Skeletal muscle satellite cell (primary cell): Measurements from ENCODE around the gene MYO5B.
"Not testable (repeated sequence)": the region's sequence is repeated elsewhere in the genome, so short reads cannot be mapped to it uniquely, and the experiment has no call there.

Experiments
- H3K27me3 ChIP-seq: 2 replicates; pipeline ENCODE4 v1.7.0; 2013; ENCODE audit warnings: low read length; ENCODE audit not compliant: control insufficient read depth, insufficient read depth
- H3K36me3 ChIP-seq: 2 replicates; pipeline ENCODE4 v1.7.0; 2013; ENCODE audit warnings: mild to moderate bottlenecking, control low read depth, low read length; ENCODE audit not compliant: insufficient read depth
- H3K4me1 ChIP-seq: 2 replicates; pipeline ENCODE4 v1.7.0; 2013; ENCODE audit warnings: low read length; ENCODE audit not compliant: control insufficient read depth, insufficient read depth
- H3K4me2 ChIP-seq: 2 replicates; pipeline ENCODE4 v1.7.0; 2013; ENCODE audit warnings: mild to moderate bottlenecking, low read length
- H3K4me3 ChIP-seq: 2 replicates; pipeline ENCODE4 v1.7.0; 2013; ENCODE audit warnings: low read length
- H3K9ac ChIP-seq: 2 replicates; pipeline ENCODE4 v1.7.0; 2013; ENCODE audit warnings: mild to moderate bottlenecking, low read depth, low read length, moderate library complexity
- H3K9me3 ChIP-seq: replicated peaks from 2 replicates; pipeline ENCODE4 v1.7.0; 2013; ENCODE audit warnings: mild to moderate bottlenecking, control low read depth, low read length

The MYO5B gene

GRCh38 chr18:49844903-49845302 is 350.0 kb downstream of the MYO5B start:
- Histone ChIP-seq H3K9ac (no peak overlapping the region), H3K36me3 (no peaks in the 10 kb centered on the region), H3K4me3 (no peak overlapping the region), H3K27me3 (no peaks in the 10 kb centered on the region), H3K4me2 (no peak overlapping the region), H3K4me1 (peaks cover 29% of the 10 kb centered on the region), H3K9me3 (no peaks in the 10 kb centered on the region)

- H3K4me3 ChIP-seq: no peak overlapping the region
- H3K4me1 ChIP-seq: peaks cover 21% of the 10 kb centered on the region
- no peaks in the 10 kb centered on the region for H3K27me3 ChIP-seq
- H3K36me3 ChIP-seq: no peaks in the 10 kb centered on the region
- H3K9me3 ChIP-seq: no peaks in the 10 kb centered on the region
- no peak overlapping the region for H3K9ac ChIP-seq
- no peak overlapping the region for H3K4me2 ChIP-seq
These were observed 350.9 kb downstream of the MYO5B start for GRCh38 chr18:49843778-49844625.

- Histone ChIP-seq H3K4me2 (no peak overlapping the region), H3K9me3 (no peaks in the 10 kb centered on the region), H3K4me1 (peaks cover 23% of the 10 kb centered on the region), H3K27me3 (no peaks in the 10 kb centered on the region), H3K36me3 (no peaks in the 10 kb centered on the region), H3K4me3 (no peak overlapping the region), H3K9ac (no peak overlapping the region)
These were observed 351.8 kb downstream of the MYO5B start for GRCh38 chr18:49843131-49843530.

GRCh38 chr18:49842656-49843055 is 352.3 kb downstream of the MYO5B start:
- Histone ChIP-seq H3K4me3 (no peak overlapping the region), H3K4me2 (no peak overlapping the region), H3K4me1 (peaks cover 23% of the 10 kb centered on the region), H3K27me3 (no peaks in the 10 kb centered on the region), H3K36me3 (no peaks in the 10 kb centered on the region), H3K9me3 (no peaks in the 10 kb centered on the region), H3K9ac (no peak overlapping the region)

GRCh38 chr18:49841236-49842217 is 353.4 kb downstream of the MYO5B start:
- no peaks in the 10 kb centered on the region for H3K9me3 ChIP-seq
- no peak overlapping the region for H3K9ac ChIP-seq
- H3K36me3 ChIP-seq: no peaks in the 10 kb centered on the region
- no peaks in the 10 kb centered on the region for H3K27me3 ChIP-seq
- H3K4me1 ChIP-seq: peaks cover 21% of the 10 kb centered on the region
- H3K4me2 ChIP-seq: no peak overlapping the region
- no peak overlapping the region for H3K4me3 ChIP-seq

GRCh38 chr18:49839012-49839411 is 355.9 kb downstream of the MYO5B start:
- Histone ChIP-seq H3K4me2 (no peak overlapping the region), H3K9me3 (no peaks in the 10 kb centered on the region), H3K4me3 (no peak overlapping the region), H3K4me1 (peaks cover 18% of the 10 kb centered on the region), H3K9ac (no peak overlapping the region), H3K27me3 (no peaks in the 10 kb centered on the region), H3K36me3 (no peaks in the 10 kb centered on the region)

GRCh38 chr18:49838381-49838780 is 356.6 kb downstream of the MYO5B start:
- Histone ChIP-seq H3K36me3 (no peaks in the 10 kb centered on the region), H3K4me2 (no peak overlapping the region)

GRCh38 chr18:49837889-49838288 is 357.1 kb downstream of the MYO5B start:
- peaks cover 10% of the 10 kb centered on the region for H3K4me1 ChIP-seq
- H3K9me3 ChIP-seq: no peaks in the 10 kb centered on the region
- no peaks in the 10 kb centered on the region for H3K36me3 ChIP-seq
- no peak overlapping the region for H3K9ac ChIP-seq
- no peak overlapping the region for H3K4me2 ChIP-seq
- H3K4me3 ChIP-seq: no peak overlapping the region
- H3K27me3 ChIP-seq: no peaks in the 10 kb centered on the region

More at GRCh38 chr18:49838381-49838780, 356.6 kb downstream of the MYO5B start:
- Histone ChIP-seq H3K9me3 (no peaks in the 10 kb centered on the region), H3K4me3 (no peak overlapping the region), H3K27me3 (no peaks in the 10 kb centered on the region), H3K4me1 (peaks cover 11% of the 10 kb centered on the region), H3K9ac (no peak overlapping the region)

- H3K4me2 ChIP-seq, H3K36me3 ChIP-seq, H3K4me3 ChIP-seq, H3K9me3 ChIP-seq, H3K9ac ChIP-seq, H3K27me3 ChIP-seq: not testable (repeated sequence)
- H3K4me1 ChIP-seq: peaks cover 10% of the 10 kb centered on the region
These were observed 357.6 kb downstream of the MYO5B start for GRCh38 chr18:49837316-49837835.

- Histone ChIP-seq H3K36me3 (no peaks in the 10 kb centered on the region), H3K4me1 (peaks cover 10% of the 10 kb centered on the region), H3K9me3 (no peaks in the 10 kb centered on the region), H3K9ac (no peak overlapping the region), H3K4me3 (no peak overlapping the region), H3K4me2 (no peak overlapping the region), H3K27me3 (no peaks in the 10 kb centered on the region)
These were observed 359.5 kb downstream of the MYO5B start for GRCh38 chr18:49835405-49835804.

GRCh38 chr18:49834258-49834657 is 360.7 kb downstream of the MYO5B start:
- no peaks in the 10 kb centered on the region for H3K9me3 ChIP-seq
- no peaks in the 10 kb centered on the region for H3K27me3 ChIP-seq
- H3K36me3 ChIP-seq: no peaks in the 10 kb centered on the region
- no peak overlapping the region for H3K4me2 ChIP-seq
- no peak overlapping the region for H3K4me3 ChIP-seq
- peaks cover 10% of the 10 kb centered on the region for H3K4me1 ChIP-seq
- no peak overlapping the region for H3K9ac ChIP-seq
